C4-2B (cell line): ENCODE data around the gene ECHDC1.

ENCODE experiments used
- ZFX ChIP-seq: fragments of 450-650 bp; IDR thresholded peaks from 2 replicates; pipeline ENCODE4 v1.6.1; 2017
- TF ChIP-seq, protein P1 (sequence below): fragments of 450-650 bp; conservative IDR thresholded peaks from 2 replicates; pipeline ENCODE4 v1.5.1; 2017; ENCODE audit warnings: mild to moderate bottlenecking

DNA sequence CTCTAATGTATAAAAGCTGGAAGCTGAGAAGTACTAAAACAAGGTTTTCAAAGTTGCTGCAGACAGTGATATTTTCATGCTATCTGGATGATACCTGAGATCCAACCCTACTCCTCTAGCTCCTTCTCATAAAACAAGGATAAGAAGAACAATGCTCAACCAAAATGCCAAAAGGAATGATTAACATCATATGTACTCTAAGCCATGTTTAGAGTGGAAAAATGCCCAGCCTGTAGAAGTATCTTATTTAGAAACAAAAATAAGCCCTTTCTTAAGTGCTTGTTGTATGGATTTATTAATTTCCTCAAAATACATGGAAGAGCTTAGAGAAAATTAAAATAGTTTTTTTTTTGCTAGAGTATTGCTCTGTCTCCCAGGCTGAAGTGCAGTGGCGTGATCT is 23.7 kb downstream of the ECHDC1 start:
- TF ChIP-seq, protein P1, sequence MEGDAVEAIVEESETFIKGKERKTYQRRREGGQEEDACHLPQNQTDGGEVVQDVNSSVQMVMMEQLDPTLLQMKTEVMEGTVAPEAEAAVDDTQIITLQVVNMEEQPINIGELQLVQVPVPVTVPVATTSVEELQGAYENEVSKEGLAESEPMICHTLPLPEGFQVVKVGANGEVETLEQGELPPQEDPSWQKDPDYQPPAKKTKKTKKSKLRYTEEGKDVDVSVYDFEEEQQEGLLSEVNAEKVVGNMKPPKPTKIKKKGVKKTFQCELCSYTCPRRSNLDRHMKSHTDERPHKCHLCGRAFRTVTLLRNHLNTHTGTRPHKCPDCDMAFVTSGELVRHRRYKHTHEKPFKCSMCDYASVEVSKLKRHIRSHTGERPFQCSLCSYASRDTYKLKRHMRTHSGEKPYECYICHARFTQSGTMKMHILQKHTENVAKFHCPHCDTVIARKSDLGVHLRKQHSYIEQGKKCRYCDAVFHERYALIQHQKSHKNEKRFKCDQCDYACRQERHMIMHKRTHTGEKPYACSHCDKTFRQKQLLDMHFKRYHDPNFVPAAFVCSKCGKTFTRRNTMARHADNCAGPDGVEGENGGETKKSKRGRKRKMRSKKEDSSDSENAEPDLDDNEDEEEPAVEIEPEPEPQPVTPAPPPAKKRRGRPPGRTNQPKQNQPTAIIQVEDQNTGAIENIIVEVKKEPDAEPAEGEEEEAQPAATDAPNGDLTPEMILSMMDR: no peak
- TF ChIP-seq ZFX: no peak
